CD4-positive, alpha-beta T cell treated with Interferon gamma for 1 hour (primary cell): Measurements from ENCODE around the gene EPGN.
"Not testable (repeated sequence)": the region's sequence is repeated elsewhere in the genome, so short reads cannot be mapped to it uniquely, and the experiment has no call there.

Experiments
- DNase-seq: peaks from one replicate; pipeline ENCODE4 v3.0.0-alpha.2; 2020

EPGN gene

DNA sequence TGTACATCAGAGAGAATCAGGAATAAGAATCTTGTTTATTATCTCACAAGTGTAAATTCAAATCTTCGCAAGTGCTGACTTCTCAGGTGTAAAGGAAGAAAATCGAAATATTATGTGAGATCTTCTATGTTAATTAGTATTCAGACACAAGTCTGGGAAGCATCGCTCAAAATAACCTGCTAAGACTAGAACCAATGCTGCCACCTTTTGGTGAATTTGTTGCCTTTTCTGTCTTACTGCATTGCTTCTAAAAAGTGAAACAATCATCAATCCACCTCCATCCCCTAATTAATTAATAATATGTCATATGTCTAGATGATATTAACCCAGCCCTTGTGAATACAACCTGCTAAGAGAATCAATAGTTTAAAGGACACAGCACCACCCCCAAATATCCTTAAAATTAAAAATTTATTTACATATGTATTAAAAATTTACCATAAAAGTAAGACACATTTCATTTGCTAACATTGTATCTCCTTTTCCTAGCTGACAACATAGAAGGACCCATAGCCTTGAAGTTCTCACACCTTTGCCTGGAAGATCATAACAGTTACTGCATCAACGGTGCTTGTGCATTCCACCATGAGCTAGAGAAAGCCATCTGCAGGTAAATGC lies 3.5 kb downstream of the EPGN start:
- no peak for DNase-seq

DNA sequence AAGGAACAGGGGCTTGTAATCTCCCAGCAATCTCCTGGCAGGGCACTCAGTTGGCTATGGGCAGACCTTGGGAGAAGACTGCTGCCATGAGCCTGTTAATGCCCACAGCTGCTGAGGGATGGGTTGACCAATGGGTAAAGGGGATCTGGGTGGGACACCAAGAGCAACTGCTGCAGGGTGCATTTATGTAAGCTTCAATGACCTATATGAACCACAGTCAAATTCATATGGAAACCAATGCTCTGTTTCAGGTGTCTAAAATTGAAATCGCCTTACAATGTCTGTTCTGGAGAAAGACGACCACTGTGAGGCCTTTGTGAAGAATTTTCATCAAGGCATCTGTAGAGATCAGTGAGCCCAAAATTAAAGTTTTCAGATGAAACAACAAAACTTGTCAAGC lies 6.1 kb downstream of the EPGN start:
- no peak for DNase-seq

DNA sequence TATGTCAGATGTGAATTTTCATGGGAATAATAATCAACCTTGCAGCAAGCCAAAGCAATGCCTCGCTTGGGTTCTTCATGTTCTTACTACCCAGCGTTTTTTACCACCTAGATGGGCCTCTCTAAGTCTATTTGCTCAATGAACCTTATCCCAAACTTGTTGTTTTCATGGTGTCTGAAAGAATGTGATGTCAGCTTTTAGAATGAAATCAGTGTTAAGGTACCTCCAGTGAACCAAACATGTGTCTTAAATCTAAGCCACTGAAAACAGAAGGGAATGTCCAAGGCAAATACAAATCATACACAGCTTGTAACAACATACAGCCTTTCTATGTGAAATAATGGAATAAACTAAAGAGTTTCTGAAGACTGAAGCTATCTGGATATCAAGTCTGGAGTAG lies 6.7 kb downstream of the EPGN start:
- no peak for DNase-seq

DNA sequence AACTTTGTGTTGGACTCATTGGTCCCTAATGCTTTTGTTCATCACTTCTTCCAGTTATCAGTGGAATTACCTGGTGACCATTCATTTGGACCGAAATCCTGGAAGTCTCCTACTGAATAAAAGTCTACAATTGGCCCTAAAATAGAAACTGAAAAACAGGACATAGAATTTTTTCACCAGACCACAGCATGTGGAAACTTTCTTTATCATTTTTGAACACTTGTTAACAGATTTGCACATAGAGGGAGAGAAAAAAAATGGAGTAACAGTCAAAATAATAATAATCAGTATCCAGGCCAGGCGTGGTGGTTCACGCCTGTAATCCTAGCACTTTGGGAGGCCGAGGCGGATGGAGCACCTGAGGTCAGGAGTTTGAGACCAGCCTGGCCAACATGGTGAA lies 7.1 kb downstream of the EPGN start:
- no peak for DNase-seq

DNA sequence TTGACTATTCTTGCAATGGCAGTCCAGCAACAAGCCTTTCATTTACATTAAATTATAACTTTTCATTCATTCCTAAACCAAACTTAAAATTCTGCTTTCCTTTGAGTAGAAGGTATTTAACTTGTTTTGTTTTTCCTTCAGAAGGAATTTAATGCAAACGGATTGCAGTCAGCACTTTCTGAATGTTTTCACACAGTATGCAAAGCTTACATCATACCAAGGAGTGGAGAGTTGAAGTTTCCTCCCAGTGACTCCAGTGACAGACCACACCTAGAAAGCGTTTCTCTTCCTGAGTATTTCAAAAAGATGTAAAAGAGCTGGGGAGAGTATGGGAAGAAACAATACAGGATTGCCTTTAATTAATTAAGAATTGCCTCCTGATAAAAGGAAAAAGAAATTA lies 8.1 kb downstream of the EPGN start:
- DNase-seq, result no peak

DNA sequence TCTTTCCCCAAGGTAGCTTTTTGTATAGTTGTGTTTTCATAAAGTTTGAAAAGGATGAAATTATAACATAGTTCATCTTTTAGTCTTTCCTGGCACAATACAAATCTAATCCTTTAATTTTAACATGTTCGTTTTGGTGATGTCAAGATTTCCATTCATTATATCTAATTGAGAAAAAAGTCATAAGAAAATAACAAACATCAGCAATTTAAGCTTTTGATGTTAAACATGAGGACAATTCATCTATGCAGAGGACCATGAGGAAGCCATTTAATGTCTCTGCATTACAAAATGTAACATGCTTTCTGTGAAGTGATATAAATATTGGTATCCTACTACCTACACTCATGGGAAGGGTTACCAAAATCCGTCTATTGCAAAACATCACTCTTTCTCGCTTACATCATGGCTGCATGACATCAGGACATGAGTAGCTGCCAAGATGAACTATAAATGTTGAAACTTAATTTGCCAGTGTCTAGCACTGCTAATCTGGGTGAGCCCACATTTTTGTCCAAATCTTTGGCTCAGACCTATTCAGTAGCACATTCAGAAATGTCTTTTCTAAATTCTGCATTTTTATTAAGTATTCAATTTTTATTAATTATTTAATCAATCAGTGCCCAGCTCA lies 9.5 kb downstream of the EPGN start:
- no peak for DNase-seq

DNA sequence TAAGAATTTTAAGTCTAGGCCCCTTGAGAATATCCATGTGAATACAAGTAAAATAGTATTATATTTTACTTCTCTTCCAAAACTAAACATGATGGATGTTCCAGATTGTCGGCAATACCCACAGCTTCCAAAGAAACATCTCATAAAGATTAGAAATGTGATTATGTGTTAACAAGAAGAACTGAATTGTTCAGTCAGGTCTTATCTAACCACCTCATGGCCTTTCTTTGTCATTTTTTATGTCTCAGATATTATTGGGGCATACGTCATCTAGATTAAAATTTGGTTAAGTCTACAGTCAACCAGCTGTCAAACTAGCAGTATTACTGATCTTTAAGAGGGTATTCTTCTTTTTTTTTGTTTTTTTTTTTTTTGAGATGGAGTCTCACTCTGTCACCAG lies 10.0 kb downstream of the EPGN start:
- DNase-seq, result no peak

DNA sequence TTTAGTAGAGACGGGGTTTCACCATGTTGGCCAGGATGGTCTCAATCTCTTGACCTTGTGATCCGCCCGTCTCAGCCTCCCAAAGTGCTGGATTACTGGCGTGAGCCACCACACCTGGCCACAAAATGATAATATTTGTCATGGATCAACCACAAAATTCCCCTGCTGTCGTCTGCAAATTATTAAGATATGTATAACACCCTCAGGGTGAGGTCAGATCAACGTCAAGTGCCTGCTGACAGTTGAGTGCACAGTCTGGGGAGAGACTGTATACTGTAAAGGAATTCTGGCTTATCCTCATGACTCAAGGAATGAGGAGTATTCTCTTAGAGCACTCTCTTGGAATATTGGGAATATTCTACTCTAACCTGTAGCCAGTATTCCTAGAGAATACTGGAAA lies 11.2 kb downstream of the EPGN start:
- no peak for DNase-seq

DNA sequence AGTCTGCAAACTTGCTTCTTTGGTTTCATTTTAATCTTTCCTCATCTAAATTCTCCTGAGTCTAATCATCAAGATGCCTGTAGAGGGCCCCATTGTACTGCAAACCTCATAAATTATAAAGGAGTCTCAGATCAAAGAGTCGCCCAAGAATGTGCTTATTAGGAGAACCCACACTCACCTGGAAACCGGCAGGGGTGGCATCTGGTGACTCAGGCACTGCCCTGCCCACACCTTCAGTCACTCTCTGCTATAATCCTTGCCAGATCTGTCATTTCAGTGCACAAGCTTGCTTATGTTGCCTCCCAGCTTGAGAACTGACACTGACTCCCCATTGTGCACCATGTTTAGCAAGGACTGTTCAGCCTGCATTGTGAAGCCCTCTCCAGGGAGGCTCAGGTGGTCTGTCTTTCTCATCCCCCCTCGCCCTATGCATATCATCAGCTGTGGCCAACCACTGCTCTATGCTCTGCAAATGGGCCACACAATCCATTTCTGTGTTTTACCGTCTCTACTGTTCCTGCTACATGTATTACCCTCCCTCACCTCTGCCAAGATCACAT lies 12.4 kb downstream of the EPGN start:
- no peak for DNase-seq

DNA sequence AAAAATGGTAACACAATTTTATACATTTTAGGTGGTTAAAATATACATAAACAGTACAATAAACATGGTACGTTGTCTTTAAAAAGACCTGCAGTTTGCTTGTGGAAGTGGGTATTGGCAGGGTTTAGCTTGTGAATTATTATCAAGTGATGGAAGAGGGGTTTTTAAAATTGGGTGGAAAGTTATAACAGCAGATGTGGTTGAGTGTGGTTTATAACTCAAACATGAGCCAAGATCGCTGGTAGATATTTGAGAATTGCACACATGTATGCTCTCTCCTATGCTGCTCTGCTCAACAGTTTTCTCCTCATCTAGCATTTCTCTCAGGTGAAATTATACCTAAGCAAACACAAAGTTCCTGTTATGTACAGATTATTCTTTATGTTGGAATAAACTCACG lies 14.0 kb downstream of the EPGN start:
- DNase-seq, result no peak

DNA sequence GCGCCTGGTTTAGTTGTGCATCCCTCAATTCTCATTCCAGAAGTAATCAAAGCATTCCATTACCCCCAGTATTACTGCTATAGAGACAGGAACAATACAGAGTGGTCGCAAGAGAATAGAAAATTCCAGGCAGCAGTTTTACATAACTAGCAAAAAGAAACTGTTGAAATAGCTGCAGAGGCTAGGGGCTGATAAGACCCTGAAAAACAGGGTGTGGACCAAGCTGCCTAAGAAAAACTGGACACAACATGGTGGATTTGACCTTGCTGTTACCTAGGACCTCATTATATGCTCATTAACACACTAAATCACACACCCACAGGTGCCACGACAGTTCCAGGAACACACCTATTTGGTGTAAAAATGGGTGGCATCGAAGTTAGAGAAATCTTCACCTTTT lies 15.4 kb downstream of the EPGN start:
- no peak for DNase-seq

DNA sequence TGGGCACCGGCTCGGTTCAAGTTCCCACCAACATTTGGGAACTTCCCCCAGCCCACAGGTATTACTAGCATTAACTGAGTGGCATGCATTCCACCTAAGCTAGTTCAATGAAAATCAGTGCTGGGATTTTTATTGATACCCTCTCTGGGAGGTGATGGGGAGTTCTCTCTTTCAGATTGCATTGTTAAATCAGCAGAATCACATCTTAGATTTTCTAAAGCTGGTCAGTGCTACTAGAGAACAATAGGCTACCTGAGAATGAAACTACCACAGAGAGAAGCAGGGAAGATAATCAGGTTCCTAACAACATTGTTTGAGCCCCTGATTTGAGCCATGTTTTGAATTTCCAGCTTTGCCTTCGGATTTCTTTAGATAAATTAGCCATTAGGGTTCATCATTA lies 16.0 kb downstream of the EPGN start:
- DNase-seq, result no peak

DNA sequence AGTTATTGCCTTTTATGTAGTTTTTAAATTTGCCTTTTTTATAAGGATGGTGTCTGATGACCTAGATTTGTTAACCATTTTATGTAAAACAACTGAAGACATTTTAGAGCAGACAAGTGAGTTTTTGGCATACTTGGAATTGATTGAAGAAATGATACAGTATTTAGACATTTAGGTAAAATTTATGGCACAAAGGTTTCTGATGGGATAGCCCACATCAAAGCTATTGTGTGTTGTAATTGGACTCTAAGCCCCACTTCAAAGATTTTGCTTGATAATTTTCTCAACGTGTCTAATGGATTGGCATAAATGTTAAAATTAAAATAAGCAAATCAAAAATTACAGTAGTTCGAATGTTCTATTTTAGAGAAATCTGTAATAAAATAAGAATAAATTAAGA lies 17.6 kb downstream of the EPGN start:
- no peak for DNase-seq

DNA sequence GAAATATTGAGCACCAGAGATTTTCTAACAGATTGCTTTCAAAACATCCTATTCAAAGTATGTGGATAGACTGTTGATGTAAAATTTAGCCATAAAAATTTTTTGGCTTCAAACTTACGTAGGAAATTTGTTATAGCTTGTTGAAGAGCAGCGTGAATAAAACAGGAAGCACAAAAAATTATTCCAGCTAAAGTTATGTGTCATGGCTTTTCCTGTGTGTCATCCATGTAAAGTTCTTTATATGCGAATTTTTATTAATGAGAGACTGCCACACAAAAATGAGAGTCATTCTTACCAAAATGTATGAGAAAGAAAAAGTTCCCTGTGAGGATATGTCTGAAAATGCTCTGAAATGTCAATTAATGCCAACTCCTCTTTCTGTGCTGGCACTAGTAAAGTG lies 19.5 kb downstream of the EPGN start:
- DNase-seq, result no peak

DNA sequence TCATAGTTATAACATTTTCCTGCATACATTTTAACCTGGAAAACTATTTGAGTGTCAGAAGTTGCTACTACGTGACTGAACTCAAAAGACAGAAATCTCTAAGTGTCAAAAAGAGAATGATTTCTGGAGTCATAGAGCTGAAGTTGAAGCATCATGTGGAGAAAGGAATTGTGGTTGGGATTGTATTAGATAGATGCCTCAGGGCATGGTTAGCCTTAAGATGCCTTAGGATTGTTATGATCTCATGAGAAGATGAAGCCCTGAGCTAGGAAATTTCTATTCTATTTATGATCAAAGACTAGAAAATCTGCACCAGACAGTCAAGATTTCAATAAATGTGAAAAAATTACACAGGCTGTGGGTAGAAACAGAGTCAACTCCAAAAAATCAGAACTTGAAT lies 20.2 kb downstream of the EPGN start:
- DNase-seq, result no peak

DNA sequence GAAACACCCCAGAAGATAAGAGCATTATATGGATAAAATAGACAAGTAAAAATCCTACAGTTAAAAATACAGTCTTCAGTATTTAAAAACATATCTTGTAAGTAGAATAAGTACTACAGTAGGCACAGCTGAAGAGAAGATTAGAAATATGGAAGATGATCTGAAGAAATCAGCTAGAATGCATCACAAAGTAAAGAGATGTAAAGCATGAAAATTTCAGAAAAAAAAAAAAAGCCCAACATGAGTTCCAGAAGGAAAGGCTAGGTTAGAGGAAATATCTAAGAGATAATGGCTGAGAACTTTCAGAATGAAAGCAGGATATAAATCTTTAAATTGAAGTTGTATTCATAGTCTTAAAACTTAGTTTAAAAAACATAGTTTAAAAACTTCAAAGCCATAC lies 21.0 kb downstream of the EPGN start:
- DNase-seq, result no peak

DNA sequence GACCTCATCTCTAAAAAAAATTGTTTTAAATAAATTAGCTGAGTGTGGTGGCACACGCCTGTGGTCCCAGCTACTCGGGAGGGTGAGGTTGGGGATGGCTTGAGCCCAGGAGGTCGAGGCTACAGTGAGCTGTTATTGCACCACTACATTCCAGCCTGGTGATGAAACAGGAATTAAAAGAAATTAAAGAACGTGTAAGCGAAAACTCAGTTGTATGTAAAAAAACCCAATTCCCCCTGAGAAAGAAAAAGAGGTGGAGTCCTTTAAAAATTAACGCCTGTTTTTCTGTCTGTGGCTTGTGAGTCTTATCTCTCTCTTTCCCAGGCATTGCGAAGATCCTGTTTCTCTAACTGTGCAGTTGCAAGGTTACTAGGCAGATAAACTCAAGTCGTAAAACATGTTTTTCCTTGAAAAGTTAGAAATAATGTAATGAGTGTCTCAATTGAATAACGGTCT lies 22.1 kb downstream of the EPGN start:
- no peak for DNase-seq

DNA sequence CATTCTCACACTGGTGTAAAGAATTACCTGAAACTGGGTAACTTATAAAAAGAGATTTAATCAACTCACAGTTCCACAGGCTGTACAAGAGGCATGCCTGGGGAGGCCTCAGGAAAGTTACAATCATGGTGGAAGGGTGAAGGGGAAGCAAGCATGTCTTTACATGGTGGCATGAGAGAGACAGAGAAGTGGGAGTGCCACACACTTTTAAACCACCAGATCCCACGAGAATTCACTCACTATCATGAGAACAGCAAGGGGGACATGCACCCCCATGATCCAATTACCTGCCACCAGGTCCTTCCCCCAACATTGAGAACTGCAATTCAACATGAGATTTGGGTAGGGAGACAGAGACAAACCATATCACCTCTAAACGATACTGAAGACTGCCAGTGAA lies 23.0 kb downstream of the EPGN start:
- no peak for DNase-seq

DNA sequence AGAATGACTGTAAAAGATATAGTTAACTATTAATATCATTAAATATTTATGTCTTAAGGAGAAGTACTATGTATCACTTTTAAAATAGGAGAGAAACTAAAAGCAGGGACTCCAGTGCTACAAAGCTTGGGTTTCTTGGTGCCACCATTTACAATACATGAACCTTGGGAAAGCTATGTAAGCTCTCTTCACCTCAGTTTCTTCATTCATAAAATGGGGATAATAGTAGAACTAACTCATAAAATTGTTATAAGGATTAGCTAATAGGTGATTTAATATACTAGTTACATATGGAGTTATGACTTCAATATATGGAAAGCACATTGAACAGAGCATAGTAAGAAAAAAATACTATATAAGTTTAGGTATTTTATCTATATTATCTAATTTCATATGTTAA lies 23.7 kb downstream of the EPGN start:
- no peak for DNase-seq

DNA sequence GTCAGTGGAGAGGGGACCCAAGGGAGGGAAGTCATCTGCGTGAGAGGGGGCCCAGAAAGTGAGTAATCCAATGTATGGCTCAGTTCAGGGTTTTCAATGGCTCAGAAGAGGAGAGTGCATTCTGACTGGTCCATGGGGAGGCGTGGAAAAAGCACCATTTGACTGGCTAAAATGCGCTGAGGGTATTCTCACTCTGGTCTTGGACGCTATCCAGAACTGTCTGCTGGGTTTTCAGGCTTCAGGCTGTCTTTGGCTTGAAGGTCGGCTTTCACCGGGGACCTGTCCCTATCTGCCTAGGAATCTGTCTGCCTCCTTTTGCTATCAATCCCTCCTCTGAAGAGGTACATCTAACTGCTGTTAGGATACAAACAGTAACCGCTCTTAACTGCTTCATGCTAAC lies 26.4 kb downstream of the EPGN start:
- DNase-seq, result no peak

DNA sequence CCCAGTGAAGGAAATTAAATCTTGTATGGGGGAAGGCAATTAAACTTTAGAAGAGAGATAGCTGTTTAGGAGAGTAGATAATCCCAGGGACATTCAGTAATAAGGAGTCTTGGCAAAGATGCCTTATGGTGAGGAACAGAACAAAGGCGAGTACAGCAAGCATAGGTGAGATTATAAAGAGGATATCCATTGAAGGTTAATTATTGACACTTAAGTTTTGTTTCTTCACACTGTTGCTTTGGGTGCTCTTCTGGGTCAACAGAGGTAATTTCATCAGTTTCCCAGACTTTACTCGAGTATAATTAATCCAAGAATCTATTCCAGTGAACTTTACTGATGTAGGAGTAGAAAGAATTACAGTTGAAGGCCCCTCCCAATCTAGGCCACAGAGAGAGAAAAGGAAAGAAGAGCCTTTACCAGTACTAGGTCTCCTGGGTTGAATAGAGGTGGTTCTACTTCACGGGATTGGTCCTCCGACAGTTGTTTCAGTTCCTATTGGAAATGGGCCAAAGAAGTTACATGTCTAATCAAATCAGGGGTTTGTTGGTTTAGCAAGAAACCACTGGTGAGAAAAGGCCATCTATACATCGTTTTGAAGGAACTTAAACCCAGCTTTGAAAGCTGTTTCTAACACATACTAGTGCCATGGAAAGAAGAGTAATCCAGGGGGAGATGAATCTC lies 27.2 kb downstream of the EPGN start:
- DNase-seq, result no peak

DNA sequence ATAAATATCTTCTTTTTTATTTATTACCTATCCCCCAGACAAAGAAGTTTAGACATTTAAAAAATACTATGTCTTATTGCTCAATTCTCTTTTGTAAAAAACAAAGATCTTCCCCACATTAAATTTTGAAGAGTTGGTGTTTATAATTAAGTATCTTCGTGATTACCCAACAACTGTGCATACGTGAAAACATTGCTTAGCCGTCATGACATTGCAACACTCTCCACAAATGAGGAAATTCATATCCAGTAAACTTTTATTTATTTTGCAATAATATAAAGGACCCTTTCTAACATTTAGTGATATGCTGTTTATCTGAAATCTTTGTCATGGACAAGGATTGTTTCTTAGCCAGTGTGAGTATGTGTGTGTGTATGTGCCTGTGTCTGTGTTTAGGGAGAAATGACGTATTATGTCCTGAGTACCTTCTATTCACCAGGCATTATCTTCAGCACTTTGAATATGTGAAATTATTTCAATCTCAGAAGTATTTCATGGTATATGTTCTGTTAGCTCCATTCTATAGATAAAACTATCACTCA lies 30.6 kb downstream of the EPGN start:
- no peak for DNase-seq

DNA sequence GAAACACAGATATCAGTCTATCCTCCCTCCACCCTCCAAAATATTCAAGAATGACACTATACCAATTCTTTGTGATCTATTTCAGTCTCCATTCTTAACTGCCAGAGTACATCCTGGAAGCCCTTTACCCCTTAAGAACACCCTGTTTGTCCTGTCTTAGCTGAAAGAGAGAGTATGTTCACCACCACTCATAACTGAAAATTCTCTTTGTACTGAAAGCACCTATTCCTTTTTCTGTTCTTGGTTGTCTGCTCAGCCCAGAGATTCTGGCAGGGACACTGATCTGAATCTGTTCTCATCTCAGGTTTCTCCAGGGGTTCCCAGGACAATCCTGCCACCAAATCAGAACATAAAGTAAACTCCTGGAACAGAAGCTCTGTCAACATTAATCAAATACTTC lies 31.2 kb downstream of the EPGN start:
- no peak for DNase-seq

DNA sequence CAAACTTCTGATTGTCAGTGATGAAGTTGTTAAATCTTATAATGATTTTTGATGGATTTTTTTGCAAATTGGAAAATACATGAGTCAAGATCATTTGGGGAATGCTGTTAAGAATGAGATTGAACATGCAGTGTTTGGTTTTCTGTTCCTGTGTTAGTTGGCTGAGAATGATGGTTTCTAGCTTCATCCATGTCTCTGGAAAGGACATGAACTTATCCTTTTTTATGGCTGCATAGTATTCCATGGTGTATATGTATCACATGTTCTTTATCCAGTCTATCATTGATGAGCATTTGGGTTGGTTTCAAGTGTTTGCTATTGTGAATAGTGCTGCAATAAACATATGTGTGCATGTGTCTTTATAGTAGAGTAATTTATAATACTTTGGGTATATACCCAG lies 32.2 kb downstream of the EPGN start:
- not testable (repeated sequence) for DNase-seq
